Endothelial cell (in vitro differentiated cells): ENCODE data around the gene NIM1K. TPM values are rescaled to one million over a fixed set of nuclear protein-coding genes. Genes with fewer than 3 reads are reported as not detected.
"Not testable (repeated sequence)": the region's sequence is repeated elsewhere in the genome, so short reads cannot be mapped to it uniquely, and the experiment has no call there.

ENCODE experiments used
- DNase-seq: peaks from one replicate; pipeline ENCODE4 v3.0.0; 2021; ENCODE audit warnings: low spot score
- H3K27ac Mint-ChIP-seq: one replicate; pipeline ENCODE4 v1.8.0; 2021; ENCODE audit warnings: mixed read lengths, inconsistent platforms; ENCODE audit not compliant: unreplicated experiment
- H3K27me3 Mint-ChIP-seq: one replicate; pipeline ENCODE4 v1.8.0; 2021; ENCODE audit warnings: mild to moderate bottlenecking, moderate library complexity, mixed read lengths, inconsistent platforms; ENCODE audit not compliant: unreplicated experiment
- H3K36me3 Mint-ChIP-seq: one replicate; pipeline ENCODE4 v1.8.0; 2021; ENCODE audit warnings: mild to moderate bottlenecking, low read depth, mixed read lengths, inconsistent platforms; ENCODE audit not compliant: unreplicated experiment
- H3K4me1 Mint-ChIP-seq: one replicate; pipeline ENCODE4 v1.8.0; 2021; ENCODE audit warnings: mild to moderate bottlenecking, mixed read lengths, inconsistent platforms; ENCODE audit not compliant: unreplicated experiment
- H3K4me3 Mint-ChIP-seq: one replicate; pipeline ENCODE4 v1.8.0; 2021; ENCODE audit warnings: mild to moderate bottlenecking, mixed read lengths, inconsistent platforms; ENCODE audit not compliant: unreplicated experiment
- H3K9me3 Mint-ChIP-seq: one replicate; pipeline ENCODE4 v1.8.0; 2021; ENCODE audit warnings: mixed read lengths, inconsistent platforms; ENCODE audit not compliant: unreplicated experiment
- total RNA-seq: library from RNA; stranded (reverse); fragmentation: NEBNext Ultra II Directional; extraction: Animal tissue kit (Norgen Biotek cat#: 25700); gene quantifications from one replicate; pipeline ENCODE4 v1.2.1, GENCODE V29; 2021; ENCODE audit not compliant: unreplicated experiment
- TF ChIP-seq, protein P1 (sequence below): fragments of 200-600 bp; sonication (generic); IDR thresholded peaks from one replicate; pipeline ENCODE4 v1.5.0; 2021; ENCODE audit warnings: antibody characterized with exemption; ENCODE audit not compliant: unreplicated experiment

The NIM1K gene
- total RNA-seq, 1 donor from 2014 or later, result 0.15 TPM

DNA sequence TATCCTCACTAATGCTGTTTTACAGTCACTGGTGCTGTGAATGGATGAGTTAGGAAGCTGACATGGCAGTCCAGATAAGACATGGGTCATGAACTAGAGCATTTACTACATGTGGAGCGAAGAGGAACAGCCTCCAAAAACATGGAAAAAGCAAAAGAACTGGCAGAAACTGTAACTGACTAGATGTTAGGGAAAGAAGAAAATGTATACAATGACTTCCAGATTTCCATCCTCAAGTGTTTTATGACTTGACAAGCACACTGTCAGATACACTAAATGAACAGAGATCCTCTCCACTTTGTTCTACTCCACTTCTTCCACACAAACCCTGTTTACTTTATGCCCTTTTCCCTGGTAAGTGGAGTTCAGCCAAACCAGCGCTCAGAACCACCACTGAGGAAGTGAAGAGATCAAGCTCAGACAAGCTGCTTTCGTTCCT, 109.6 kb downstream of the NIM1K start:
- Mint-ChIP-seq H3K27ac (no peak overlapping the region), H3K36me3 (peaks cover 10% of the 10 kb centered on the region), H3K9me3 (no peaks in the 10 kb centered on the region), H3K27me3 (no peaks in the 10 kb centered on the region), H3K4me3 (no peak overlapping the region), H3K4me1 (peaks cover 38% of the 10 kb centered on the region)
- no peak for DNase-seq
- TF ChIP-seq, protein P1, sequence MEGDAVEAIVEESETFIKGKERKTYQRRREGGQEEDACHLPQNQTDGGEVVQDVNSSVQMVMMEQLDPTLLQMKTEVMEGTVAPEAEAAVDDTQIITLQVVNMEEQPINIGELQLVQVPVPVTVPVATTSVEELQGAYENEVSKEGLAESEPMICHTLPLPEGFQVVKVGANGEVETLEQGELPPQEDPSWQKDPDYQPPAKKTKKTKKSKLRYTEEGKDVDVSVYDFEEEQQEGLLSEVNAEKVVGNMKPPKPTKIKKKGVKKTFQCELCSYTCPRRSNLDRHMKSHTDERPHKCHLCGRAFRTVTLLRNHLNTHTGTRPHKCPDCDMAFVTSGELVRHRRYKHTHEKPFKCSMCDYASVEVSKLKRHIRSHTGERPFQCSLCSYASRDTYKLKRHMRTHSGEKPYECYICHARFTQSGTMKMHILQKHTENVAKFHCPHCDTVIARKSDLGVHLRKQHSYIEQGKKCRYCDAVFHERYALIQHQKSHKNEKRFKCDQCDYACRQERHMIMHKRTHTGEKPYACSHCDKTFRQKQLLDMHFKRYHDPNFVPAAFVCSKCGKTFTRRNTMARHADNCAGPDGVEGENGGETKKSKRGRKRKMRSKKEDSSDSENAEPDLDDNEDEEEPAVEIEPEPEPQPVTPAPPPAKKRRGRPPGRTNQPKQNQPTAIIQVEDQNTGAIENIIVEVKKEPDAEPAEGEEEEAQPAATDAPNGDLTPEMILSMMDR, result no peak

DNA sequence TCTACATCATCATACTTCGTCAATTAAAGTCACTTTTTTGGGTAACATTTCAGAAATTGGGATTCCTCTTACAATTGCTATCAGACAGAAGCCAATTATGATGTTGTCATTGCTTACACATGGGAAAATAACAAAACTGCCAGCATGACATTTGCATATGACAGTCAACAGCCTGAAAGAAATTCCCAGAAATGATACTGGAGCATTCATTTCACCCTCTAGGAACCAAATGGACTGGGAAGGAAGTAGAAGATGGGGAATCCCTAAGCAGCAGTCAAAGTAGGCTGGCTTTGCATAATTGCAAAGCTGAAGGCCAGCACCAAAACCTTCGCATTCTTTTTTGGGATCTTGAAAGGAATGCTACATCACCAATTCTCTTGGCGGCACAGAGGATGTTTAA, 110.5 kb downstream of the NIM1K start:
- Mint-ChIP-seq H3K36me3 (peaks cover 8% of the 10 kb centered on the region), H3K9me3 (no peaks in the 10 kb centered on the region), H3K4me1 (peaks cover 39% of the 10 kb centered on the region), H3K27me3 (no peaks in the 10 kb centered on the region), H3K4me3 (no peak overlapping the region), H3K27ac (no peak overlapping the region)
- DNase-seq, result no peak
- TF ChIP-seq, protein P1, result no peak

DNA sequence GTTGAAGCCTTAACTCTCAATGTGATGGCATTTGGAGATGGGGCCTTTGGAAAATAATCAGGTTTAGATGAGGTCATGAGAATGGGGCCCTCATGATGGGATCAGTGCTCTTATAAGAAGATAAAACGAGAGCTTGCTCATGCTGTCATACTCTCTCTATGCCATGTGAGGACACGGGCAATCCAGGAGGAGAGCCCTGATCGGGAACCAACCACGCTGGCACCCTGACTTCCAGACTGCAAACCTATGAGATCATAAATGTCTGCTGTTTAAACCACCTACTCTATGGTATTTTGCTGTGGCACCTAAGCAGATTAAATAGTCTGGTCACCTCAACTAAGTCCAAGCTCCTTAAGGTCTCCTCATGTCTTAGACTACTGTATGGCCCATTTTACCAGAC, 111.2 kb downstream of the NIM1K start:
- no peak for DNase-seq
- peaks cover 47% of the 10 kb centered on the region for H3K4me1 Mint-ChIP-seq
- H3K9me3 Mint-ChIP-seq, result no peaks in the 10 kb centered on the region
- H3K4me3 Mint-ChIP-seq, result no peak overlapping the region
- peaks cover 4% of the 10 kb centered on the region for H3K36me3 Mint-ChIP-seq
- TF ChIP-seq, protein P1, result no peak
- no peaks in the 10 kb centered on the region for H3K27me3 Mint-ChIP-seq
- no peak overlapping the region for H3K27ac Mint-ChIP-seq

DNA sequence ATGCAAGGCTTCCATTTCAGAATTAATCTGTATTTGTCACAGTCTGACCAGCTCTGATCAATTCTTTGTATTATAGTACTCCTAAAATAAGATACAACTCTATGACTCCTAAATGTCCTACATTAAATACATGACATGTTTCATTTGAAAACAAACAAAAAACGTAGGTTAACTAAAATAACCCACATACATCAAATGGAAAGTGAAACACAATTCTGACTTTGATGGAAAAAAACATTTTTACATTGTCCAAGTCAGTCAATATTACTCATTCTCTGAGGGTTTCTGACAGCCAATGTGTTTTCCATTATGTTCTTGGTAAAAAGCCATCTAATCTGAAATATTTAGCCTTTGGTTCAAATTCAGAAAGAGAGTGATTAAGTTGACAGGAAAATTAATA, 112.5 kb downstream of the NIM1K start:
- no peak overlapping the region for H3K27ac Mint-ChIP-seq
- no peaks in the 10 kb centered on the region for H3K27me3 Mint-ChIP-seq
- H3K9me3 Mint-ChIP-seq, result no peaks in the 10 kb centered on the region
- peaks cover 52% of the 10 kb centered on the region for H3K4me1 Mint-ChIP-seq
- DNase-seq, result no peak
- no peak overlapping the region for H3K4me3 Mint-ChIP-seq
- H3K36me3 Mint-ChIP-seq, result no peaks in the 10 kb centered on the region
- TF ChIP-seq, protein P1, result no peak

DNA sequence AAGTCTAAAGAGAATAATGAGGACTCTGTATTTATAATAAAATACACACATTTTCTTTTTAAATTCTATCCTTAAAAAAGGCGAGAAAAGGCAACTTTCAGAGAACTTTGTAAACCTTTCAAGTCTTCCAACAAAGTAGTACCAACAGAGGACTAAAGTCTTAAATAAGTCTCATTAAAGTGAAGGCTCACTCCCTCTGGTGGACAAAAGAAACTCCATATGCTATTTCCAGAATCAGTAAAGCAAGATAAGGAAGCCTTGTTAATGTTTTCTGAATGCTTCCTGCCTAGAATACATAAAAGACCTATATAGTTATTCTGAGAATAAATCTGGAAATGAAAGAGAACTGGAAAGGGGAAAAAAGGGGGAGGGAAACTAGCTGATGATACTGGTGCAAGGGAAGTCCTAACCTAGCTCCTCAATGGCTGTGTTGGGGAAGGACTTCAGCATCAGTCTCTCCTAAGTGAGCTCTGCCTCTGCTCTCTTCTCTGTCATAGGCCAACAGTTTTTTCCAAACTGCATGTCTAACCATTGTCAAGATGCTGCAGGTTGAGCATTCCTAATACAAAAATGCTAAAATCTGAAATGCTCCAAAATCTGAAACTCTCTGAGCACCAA, 114.0 kb downstream of the NIM1K start:
- H3K36me3 Mint-ChIP-seq, result no peaks in the 10 kb centered on the region
- no peaks in the 10 kb centered on the region for H3K27me3 Mint-ChIP-seq
- H3K4me1 Mint-ChIP-seq, result peaks cover 59% of the 10 kb centered on the region
- no peak for DNase-seq
- TF ChIP-seq, protein P1, result peak; percentile 67
- no peak overlapping the region for H3K4me3 Mint-ChIP-seq
- H3K9me3 Mint-ChIP-seq, result no peaks in the 10 kb centered on the region
- no peak overlapping the region for H3K27ac Mint-ChIP-seq

DNA sequence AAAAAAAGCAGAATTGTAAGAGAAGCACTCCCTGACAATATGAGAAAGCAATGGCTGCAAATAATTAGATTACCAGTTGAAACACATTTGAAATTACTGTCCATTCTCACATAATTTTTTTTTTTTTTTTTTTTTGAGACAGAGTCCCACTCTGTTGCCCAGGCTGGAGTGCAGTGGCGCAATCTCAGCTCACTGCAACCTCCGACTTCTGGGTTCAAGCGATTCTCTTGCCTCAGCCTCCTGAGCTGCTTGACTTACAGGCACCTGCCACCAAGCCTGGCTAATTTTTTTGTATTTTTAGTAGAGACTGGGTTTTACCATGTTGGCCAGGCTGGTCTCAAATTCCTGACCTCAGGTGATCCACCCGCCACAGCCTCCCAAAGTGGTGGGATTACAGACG, 114.9 kb downstream of the NIM1K start:
- not testable (repeated sequence) for H3K4me3 Mint-ChIP-seq, H3K9me3 Mint-ChIP-seq, H3K27me3 Mint-ChIP-seq, H3K36me3 Mint-ChIP-seq, H3K27ac Mint-ChIP-seq, DNase-seq
- peaks cover 59% of the 10 kb centered on the region for H3K4me1 Mint-ChIP-seq
